ENCODE results near the gene EGFR. TPM values are rescaled to one million over a fixed set of nuclear protein-coding genes. Genes with fewer than 3 reads are reported as not detected.
A peak's percentile ranks its signal among the peaks of the same experiment; 100 is the strongest.

The EGFR gene
- polyA plus RNA-seq, 1 of the 3 experiments (the other 2 are of a cell fraction), result 37.6 TPM

DNA sequence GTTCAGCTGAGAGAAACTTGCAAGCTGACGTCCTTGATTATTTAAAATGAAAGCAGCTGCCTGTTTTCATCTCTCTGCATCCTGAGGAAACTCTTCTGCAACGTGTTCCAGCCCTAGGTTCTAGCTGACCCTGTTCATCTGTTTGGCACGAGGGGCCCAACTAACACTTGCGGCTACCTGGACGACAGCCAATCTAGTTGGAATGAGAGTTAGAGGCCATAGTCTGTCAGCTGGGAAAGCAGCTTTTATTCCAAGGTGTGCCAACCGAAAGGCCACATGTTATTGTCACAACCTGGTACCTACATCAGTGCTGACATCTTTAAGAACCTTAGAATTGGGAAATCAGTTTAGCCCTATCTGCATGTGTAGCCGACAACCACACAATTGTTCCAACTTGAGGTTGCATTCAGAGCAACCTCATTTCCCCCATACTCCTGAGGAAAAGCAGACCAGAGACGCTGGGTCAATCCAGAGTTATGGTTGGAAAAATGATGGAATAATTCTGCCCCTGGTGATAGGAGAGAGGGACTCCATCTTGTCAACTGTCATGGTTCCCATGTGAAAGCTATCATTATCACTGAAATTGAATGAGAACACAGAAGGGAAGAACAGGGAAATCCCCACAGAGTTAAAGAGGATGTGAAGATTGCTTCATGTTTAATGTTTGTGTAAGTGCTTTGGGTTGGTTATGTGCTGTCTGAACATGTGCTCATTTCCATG is 121.6 kb downstream of the EGFR start:
- H3K4me3 ChIP-seq (ENCODE audit: low read depth in 2 of 2, low read length in 1 of 2), result no peak overlapping the region
- peaks cover 0 to 7% of the 10 kb centered on the region in 2 experiments; a peak in 1 of 4 replicates for H3K4me1 ChIP-seq (ENCODE audit: control insufficient read depth in 1 of 2, insufficient read depth in 2 of 2, low read depth in 1 of 2, low read length in 1 of 2)
- no peak overlapping the region for H3K9ac ChIP-seq
- no peaks in the 10 kb centered on the region for H4K20me1 ChIP-seq (ENCODE audit: insufficient read depth)
- no peaks in the 10 kb centered on the region for H3K27me3 ChIP-seq (ENCODE audit: insufficient read depth)
- H3K4me2 ChIP-seq, result no peak overlapping the region
- H3K9me2 ChIP-seq, result no peaks in the 10 kb centered on the region
- TF ChIP-seq FOXM1 (IDR thresholded peaks at IDR 0.05; ENCODE audit: low read depth), result no peak
- TF ChIP-seq SIN3A (IDR thresholded peaks at IDR 0.05; ENCODE audit: borderline replicate concordance, low read depth, low read length), result no peak
- no peak for TF ChIP-seq FOXJ3 (CRISPR knock-in tag; IDR thresholded peaks at IDR 0.05)
- TF ChIP-seq NFIC (IDR thresholded peaks at IDR 0.05; ENCODE audit: borderline replicate concordance), result no peak
- no peak for TF ChIP-seq GATA2 (CRISPR knock-in tag; IDR thresholded peaks at IDR 0.05)
- TF ChIP-seq FOSL2 (IDR thresholded peaks at IDR 0.05; ENCODE audit: borderline replicate concordance, low read depth), result no peak
- TF ChIP-seq, protein P1, sequence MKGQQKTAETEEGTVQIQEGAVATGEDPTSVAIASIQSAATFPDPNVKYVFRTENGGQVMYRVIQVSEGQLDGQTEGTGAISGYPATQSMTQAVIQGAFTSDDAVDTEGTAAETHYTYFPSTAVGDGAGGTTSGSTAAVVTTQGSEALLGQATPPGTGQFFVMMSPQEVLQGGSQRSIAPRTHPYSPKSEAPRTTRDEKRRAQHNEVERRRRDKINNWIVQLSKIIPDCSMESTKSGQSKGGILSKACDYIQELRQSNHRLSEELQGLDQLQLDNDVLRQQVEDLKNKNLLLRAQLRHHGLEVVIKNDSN (IDR thresholded peaks at IDR 0.05; ENCODE audit: borderline replicate concordance, low read depth), result no peak
- TF ChIP-seq, protein P2, sequence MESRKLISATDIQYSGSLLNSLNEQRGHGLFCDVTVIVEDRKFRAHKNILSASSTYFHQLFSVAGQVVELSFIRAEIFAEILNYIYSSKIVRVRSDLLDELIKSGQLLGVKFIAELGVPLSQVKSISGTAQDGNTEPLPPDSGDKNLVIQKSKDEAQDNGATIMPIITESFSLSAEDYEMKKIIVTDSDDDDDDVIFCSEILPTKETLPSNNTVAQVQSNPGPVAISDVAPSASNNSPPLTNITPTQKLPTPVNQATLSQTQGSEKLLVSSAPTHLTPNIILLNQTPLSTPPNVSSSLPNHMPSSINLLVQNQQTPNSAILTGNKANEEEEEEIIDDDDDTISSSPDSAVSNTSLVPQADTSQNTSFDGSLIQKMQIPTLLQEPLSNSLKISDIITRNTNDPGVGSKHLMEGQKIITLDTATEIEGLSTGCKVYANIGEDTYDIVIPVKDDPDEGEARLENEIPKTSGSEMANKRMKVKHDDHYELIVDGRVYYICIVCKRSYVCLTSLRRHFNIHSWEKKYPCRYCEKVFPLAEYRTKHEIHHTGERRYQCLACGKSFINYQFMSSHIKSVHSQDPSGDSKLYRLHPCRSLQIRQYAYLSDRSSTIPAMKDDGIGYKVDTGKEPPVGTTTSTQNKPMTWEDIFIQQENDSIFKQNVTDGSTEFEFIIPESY (IDR thresholded peaks at IDR 0.05; ENCODE audit: borderline replicate concordance, low read depth), result no peak
- no peak for TF ChIP-seq POLR2AphosphoS5 (IDR thresholded peaks at IDR 0.05; ENCODE audit: low read depth, low read length)
- TF ChIP-seq TCF12 (IDR thresholded peaks at IDR 0.05), result no peak
- no peak for TF ChIP-seq MXI1 (IDR thresholded peaks at IDR 0.05; ENCODE audit: low read depth, low read length)
- TF ChIP-seq, protein P3, sequence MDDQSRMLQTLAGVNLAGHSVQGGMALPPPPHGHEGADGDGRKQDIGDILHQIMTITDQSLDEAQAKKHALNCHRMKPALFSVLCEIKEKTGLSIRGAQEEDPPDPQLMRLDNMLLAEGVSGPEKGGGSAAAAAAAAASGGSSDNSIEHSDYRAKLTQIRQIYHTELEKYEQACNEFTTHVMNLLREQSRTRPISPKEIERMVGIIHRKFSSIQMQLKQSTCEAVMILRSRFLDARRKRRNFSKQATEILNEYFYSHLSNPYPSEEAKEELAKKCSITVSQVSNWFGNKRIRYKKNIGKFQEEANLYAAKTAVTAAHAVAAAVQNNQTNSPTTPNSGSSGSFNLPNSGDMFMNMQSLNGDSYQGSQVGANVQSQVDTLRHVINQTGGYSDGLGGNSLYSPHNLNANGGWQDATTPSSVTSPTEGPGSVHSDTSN (IDR thresholded peaks at IDR 0.05), result no peak
- TF ChIP-seq RFX5 (IDR thresholded peaks at IDR 0.05; ENCODE audit: low read length), result no peak
- ChIA-PET CTCF (interaction anchor here (17.9 kb wide), 1 partner anchor 114 kb away, joined by 211 read pairs; no protein-coding TSS in a partner anchor), POLR2A (no interaction called here)
- peaks cover 30 to 74% of the 10 kb centered on the region in 2 experiments for H3K36me3 ChIP-seq (replicated peaks in 1 of 2; ENCODE audit: control insufficient read depth in 1 of 2, insufficient read depth in 2 of 2, low read length in 1 of 2)
- no peaks in the 10 kb centered on the region for H3K9me3 ChIP-seq
- no peak for DNase-seq
- H3K79me2 ChIP-seq (ENCODE audit: insufficient read depth), result peaks cover 66% of the 10 kb centered on the region
- 76% methylated on average over 8 of the region's 8 CpGs for WGBS (ENCODE audit: low lambda C conversion rate)
- 0 out of 4 replicates have a peak overlapping the region, but pooled peaks of 1 of the 2 experiments have one; percentile 16 for H3K27ac ChIP-seq (ENCODE audit: low read depth in 2 of 2, low read length in 1 of 2)
- peaks cover 7% of the 10 kb centered on the region for H3F3A ChIP-seq (replicated peaks; ENCODE audit: insufficient read depth)
- H2AFZ ChIP-seq (ENCODE audit: low read depth), result no peak overlapping the region

DNA sequence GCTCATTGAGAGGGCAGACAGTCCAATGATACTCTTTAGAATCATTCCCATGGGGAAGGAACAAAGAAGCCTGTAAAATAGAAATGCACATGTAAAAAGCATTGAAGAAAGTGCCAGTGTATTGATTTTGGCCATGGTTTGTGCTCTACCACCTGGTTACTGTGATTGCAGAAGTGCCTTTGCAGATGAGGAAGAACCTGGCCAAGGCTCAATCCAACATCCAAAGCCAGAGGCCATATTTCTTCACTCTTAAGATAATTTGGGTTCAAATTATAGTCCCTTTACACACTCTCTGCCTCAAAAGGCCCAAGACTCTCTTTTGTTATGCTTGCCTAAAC is 122.1 kb downstream of the EGFR start:
- Histone ChIP-seq H3K27me3 (ENCODE audit: insufficient read depth) (no peaks in the 10 kb centered on the region), H3K9me2 (no peaks in the 10 kb centered on the region), H3K27ac (ENCODE audit: low read depth in 2 of 2, low read length in 1 of 2) (no peak overlapping the region), H3K4me2 (no peak overlapping the region), H3K9me3 (no peaks in the 10 kb centered on the region), H3K36me3 (replicated peaks in 1 of 2; ENCODE audit: control insufficient read depth in 1 of 2, insufficient read depth in 2 of 2, low read length in 1 of 2) (peaks cover 32 to 74% of the 10 kb centered on the region in 2 experiments), H3K79me2 (ENCODE audit: insufficient read depth) (peaks cover 61% of the 10 kb centered on the region), H3K4me1 (ENCODE audit: control insufficient read depth in 1 of 2, insufficient read depth in 2 of 2, low read depth in 1 of 2, low read length in 1 of 2) (peaks cover 0 to 7% of the 10 kb centered on the region in 2 experiments; a peak in 1 of 4 replicates), H3K9ac (no peak overlapping the region), H3K4me3 (ENCODE audit: low read depth in 2 of 2, low read length in 1 of 2) (no peak overlapping the region), H2AFZ (ENCODE audit: low read depth) (no peak overlapping the region), H3F3A (replicated peaks; ENCODE audit: insufficient read depth) (peaks cover 7% of the 10 kb centered on the region), H4K20me1 (ENCODE audit: insufficient read depth) (no peaks in the 10 kb centered on the region)
- TF ChIP-seq, protein P4, sequence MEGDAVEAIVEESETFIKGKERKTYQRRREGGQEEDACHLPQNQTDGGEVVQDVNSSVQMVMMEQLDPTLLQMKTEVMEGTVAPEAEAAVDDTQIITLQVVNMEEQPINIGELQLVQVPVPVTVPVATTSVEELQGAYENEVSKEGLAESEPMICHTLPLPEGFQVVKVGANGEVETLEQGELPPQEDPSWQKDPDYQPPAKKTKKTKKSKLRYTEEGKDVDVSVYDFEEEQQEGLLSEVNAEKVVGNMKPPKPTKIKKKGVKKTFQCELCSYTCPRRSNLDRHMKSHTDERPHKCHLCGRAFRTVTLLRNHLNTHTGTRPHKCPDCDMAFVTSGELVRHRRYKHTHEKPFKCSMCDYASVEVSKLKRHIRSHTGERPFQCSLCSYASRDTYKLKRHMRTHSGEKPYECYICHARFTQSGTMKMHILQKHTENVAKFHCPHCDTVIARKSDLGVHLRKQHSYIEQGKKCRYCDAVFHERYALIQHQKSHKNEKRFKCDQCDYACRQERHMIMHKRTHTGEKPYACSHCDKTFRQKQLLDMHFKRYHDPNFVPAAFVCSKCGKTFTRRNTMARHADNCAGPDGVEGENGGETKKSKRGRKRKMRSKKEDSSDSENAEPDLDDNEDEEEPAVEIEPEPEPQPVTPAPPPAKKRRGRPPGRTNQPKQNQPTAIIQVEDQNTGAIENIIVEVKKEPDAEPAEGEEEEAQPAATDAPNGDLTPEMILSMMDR (IDR thresholded peaks at IDR 0.05), result no peak
- TF ChIP-seq FOSL2 (IDR thresholded peaks at IDR 0.05; ENCODE audit: borderline replicate concordance, low read depth) (no peak), TAF1 (IDR thresholded peaks at IDR 0.05; ENCODE audit: borderline replicate concordance, low read depth, low read length) (no peak)
- POLR2A ChIA-PET, result no interaction called here
- no peak for DNase-seq
- CTCF ChIA-PET, result interaction anchor here (17.9 kb wide), 1 partner anchor 113 kb away, joined by 211 read pairs; no protein-coding TSS in a partner anchor

Data from SK-N-SH (cell line).